ENCODE results near the gene PPIE.

DNA sequence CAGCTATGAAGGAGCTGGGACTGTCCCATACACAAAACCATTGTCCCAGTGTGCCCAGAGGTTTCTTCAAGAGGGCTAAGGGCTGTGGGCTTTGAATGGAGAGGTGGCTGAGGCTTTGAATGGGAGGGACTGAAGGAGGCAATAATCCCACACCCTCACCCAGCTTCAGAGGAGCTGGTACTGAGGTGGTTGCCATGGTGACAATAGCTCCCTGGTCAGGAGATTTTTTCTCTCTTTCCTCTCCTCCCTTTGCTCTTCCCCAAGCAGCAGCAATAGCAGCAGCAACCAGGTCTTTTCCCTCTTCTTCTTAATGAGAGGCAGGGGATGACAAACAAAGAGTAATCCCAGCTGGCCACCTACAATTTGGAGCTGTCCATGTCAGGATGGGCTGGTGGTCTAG, 49.0 kb upstream of the PPIE start:
- TF ChIP-seq POLR2A (IDR thresholded peaks at IDR 0.05): no peak
- TF ChIP-seq, protein P1, sequence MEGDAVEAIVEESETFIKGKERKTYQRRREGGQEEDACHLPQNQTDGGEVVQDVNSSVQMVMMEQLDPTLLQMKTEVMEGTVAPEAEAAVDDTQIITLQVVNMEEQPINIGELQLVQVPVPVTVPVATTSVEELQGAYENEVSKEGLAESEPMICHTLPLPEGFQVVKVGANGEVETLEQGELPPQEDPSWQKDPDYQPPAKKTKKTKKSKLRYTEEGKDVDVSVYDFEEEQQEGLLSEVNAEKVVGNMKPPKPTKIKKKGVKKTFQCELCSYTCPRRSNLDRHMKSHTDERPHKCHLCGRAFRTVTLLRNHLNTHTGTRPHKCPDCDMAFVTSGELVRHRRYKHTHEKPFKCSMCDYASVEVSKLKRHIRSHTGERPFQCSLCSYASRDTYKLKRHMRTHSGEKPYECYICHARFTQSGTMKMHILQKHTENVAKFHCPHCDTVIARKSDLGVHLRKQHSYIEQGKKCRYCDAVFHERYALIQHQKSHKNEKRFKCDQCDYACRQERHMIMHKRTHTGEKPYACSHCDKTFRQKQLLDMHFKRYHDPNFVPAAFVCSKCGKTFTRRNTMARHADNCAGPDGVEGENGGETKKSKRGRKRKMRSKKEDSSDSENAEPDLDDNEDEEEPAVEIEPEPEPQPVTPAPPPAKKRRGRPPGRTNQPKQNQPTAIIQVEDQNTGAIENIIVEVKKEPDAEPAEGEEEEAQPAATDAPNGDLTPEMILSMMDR (IDR thresholded peaks at IDR 0.05): no peak
- no peak for TF ChIP-seq EP300 (IDR thresholded peaks at IDR 0.05; ENCODE audit: low read depth)
- TF ChIP-seq POLR2AphosphoS5 (IDR thresholded peaks at IDR 0.05): no peak

Measured in transverse colon (tissue), 4 donors.